Measurements from ENCODE around the gene DPRX.

Gene DPRX, protein sequence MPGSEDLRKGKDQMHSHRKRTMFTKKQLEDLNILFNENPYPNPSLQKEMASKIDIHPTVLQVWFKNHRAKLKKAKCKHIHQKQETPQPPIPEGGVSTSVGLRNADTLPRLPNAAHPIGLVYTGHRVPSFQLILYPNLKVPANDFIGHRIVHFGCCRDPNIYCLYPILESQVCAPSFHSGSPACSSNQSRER

DNA sequence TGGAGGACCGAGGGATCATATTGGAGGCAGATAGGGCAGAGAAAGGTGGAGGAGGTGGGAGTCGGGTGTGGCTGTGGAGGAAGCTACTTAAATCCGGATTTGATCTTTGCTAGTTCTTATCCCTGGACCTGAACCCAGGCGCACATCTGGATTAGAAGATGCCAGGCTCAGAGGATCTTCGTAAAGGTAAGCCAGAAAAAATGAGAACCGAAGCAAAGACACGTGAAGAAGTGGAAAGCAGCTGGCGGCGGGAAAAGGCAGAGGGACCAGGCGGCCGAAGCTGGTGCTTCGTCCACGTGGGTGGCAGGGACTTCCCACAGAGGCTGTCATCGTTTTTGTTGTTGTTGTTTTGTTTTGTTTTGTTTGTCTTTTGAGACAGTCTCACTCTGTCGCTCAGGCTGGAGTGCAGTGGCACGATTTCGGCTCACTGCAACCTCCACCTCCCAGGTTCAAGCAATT, at the start of gene DPRX:
DPRX (plus strand) TSS at position 51 of the 459 bp plus-strand sequence; CDS start at position 159, 108 bp downstream.
- no peak for DNase-seq

DNA sequence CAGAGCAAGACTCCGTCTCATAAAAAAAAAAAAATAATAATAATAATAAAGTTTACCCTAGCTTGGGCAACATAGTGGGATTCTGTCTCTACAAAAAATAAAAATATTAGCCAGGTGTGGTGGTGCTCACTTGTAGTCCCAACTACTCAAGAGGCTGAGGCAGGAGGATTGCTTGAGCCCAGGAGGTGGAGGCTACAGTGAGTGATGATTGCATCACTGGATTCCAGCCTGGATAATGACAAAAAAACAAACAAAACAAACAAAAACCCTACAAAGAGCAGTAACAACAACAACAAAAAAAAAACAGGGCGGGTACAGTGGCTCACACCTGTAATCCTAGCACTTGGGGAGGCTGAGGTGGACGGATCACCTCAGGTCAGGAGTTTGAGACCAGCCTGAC, 48.6 kb upstream of the DPRX start:
- DNase-seq = no peak

DNA sequence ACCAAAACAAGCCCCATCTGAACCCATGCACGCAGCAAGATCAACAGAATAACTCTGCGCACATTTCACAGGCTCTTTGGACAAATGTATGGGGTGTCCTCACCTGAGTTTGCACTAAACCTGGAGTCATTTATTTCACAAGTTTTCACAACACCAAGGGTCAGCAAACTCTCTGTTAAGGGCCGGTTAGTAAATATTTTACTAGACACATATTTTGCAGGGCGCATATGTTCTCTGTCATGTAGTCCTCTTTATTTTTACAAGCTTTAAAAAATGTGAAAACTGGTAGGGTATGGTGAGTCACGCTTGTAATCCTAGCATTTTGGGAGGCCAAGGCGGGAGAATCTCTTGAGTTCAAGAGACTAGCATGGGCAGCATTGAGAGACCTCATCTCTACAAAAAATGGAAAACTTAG, 45.5 kb upstream of the DPRX start:
- DNase-seq = no peak

DNA sequence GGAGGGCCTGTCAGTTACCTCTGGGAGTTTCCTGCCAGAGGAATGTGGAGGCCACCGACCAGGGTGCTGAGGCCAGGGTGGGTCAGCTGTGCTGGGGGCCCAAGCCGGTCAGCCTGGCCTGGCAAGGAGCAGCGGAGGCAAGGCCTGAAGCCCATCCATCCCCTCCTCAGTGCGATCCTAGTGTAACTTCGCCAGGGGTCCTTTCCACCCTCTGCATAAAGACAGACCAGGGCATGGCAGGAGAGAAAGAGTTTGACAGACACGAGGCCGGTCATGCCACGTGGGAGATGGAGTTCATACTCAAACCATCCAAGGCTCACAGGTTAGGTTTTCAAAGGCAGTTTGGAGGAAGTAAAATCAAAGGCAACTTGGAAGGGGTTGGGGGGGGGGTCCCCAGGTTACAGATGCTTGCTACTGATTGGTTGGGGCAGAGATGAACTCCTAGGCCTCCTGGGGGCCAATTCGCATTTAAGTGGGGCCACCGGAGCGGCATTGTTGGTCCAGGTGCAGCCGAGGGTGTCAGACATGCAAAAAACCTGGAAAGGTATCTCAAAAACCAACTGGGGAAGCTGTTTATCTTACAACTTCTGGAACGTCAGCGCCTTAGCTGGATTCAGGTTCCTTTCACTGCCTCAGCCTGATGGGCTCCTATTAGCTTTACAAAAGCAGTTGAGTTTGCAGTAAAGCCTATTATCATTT, 36.8 kb upstream of the DPRX start:
- no peak for DNase-seq

DNA sequence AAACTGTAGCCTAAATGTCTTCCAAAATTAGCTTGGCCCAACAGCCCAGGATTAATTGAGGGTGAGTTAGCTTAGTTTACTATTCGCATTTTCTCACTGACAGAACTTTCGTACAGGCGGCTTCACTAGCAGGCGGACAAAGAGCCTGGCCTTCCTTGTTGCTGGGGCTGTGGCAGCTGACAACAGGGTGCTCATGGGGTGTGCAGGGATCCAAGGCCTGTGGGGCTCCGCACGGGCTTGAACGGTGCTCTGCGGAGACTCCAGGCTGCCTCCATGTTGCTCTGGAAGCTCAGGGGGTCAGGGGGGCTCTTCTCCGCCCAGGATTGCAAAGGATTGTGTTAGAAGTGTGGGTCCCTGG, 36.3 kb upstream of the DPRX start:
- DNase-seq = no peak

DNA sequence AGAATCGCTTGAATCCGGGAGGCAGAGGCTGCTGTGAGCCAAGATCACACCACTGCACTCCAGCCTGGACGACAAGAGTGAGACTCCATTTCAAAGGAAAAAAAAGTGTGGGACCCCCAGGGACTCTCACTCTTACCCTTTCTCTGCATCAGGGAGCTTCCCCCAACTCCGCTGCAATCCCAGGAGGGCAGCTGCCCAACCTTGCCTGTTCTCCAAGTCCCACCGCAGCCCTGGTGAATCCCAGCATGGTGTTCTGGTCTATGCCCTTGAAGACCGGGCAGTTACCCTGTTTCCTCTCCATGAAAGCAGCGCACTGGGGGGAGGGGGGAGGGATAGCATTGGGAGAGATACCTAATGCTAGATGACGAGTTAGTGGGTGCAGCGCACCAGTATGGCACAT, 35.7 kb upstream of the DPRX start:
- DNase-seq = no peak

DNA sequence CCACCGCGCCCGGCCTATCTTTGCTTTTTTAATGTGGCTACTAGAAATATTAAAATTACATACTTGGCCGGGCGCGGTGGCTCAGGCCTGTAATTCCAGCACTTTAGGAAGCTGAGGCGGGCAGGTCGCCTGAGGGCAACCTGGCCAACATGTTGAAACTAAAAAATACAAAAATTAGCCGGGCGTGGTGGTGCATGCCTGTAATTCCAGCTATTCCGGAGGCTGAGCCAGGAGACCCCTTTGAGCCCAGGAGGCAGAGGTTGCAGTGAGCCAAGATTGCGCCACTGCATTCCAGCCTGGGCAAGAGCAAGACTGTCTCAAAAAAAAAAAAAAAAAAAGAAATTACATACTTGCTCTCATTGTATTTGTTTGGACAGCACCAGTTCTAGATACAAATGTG, 34.8 kb upstream of the DPRX start:
- no peak for DNase-seq

DNA sequence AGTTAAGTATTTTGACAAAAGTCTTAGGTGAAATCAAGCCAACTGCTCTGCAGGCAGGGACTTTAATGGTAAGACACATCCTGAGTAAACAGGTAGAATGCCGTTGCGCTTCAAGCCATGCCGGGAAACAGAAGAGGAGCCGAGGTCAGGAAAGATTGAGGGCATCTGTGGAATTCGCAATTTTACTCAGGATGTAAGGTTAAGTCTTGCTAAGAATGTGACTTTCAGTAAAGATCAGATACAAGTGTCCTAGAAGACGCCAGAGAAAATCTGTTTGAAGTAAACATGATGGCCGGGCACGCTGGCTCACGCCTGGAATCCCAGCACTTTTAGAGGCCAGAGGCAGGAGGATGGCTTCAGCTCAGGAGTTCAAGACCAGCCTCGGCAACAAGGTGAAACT, 33.4 kb upstream of the DPRX start:
- no peak for DNase-seq

DNA sequence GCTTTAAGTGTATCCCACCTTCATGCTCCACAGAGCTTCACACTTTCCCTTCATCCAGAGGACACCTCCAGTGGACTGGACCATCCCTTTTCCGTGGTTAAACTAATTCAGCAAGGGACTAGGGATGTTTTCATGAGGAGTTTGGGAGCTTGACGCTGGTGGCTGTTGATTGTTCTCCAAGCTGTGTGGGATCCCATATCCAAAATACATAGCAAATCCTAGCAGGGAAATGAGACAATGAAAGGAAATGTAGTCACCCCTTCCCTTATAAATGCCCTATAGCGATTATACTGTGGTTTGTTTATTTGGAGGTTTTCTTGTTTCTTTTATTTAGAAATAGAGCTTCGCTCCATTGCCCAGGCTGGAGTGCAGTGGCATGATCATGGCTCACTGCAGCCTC, 31.6 kb upstream of the DPRX start:
- no peak for DNase-seq

DNA sequence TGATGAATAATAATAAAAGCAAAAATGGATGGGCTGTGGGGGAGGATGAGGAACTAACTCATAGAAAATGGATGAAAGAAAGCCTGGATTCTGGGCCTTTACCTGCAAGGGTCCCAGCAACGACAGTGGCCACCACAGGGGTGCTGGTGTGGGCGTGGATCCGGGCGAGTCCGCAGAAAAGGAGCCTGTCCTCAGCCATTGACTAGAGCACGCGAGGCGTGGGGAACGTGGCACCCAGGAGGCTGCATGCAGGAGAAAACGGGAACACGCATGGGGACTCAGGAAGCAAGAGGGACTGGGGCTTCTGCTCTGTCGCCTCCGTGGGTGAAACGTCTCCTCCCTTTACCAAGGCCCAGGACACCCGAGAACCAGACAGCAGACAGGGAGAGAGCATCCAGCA, 25.8 kb upstream of the DPRX start:
- no peak for DNase-seq

DNA sequence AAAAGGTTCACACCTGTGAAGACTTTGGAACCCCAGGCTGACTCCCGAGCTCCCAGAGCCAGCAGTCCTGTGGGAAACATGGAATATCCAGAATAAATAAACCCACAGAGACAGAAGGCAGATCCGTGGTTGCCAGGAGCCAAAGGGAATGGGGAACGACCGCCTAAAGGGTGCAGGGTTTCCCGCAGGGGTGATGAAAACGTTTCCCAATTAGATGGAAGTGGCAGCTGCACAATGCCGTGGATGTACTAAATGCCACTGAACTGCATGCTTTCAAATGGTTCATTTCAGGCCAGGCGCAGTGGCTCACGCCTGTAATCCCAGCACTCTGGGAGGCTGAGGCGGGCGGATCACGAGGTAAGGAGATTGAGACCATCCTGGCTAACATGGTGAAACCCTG, 23.4 kb upstream of the DPRX start:
- DNase-seq = no peak

DNA sequence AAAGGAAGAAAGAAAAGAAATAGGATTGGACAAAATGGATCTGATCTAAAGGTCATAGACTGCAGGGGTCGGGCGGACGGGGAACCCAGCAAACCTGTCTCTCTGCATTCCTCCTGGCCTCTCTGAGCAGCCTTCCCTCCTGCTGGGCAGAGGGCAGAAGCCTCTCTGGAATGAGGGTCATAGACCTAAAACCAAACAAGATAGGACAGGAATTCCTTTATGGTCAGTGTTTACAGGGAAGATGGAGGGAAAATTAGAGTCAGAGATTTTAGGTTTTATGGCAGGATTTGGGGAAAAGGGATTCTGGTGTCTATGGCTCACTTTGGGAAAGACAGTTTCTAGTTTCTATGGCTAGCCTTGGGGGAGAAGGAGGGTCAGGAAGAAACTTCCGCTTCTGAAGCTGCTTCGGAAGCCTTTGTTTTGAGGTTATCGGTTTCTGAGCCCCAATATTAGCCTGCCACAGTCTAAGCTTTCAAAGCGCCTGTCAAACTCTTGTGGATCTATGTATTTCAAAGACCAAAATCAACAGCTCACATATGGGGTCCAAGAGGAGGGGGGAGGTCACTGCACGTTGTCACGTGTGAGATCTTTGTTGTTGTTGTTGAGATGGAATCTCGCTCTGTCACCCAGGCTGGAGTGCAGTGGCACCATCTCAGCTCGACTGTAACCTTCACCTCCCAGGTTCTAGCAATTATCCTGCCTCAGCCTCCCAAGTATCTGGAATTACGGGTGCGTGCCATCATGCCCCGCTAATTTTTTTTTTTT, 18.9 kb upstream of the DPRX start:
- DNase-seq = no peak

DNA sequence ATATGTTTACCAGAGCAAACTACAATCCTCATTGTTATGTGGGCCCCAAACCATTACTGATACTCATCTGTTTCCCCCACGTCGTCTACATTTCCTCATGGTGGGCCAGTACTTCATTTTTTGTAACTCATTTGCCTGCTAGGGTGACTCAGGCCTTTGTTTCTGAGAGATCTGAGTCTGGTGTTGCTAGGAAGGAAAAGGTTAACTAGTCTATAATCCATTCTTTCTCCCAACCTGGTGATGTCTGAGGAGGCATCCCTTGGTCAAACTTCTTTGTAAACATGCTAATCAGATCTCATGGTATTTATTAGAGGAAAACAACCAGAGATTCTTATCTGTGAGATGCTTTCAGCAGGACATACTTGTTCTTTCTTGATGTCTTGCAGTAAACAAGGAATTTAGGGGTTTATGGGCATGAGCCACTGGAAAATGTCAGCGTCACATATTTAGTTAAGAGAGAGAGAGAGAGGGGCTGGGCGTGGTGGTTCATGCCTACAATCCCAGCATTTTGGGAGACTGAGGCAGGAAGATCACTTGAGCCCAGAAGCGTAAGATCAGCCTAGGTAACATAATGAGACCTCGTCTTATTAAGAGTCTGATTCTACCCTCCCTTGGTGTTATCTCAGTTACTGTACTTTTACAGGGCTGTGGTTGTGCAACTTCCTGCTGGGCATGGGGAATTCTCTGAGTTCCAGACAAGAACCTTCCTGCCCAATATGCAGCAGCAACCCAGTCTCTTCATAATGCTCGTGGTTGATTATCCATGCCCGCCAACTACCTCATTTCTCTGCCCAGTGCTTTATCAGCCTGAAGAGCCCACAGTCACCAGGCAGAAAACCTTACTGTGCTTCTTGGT, 9.7 kb upstream of the DPRX start:
- DNase-seq = no peak

DNA sequence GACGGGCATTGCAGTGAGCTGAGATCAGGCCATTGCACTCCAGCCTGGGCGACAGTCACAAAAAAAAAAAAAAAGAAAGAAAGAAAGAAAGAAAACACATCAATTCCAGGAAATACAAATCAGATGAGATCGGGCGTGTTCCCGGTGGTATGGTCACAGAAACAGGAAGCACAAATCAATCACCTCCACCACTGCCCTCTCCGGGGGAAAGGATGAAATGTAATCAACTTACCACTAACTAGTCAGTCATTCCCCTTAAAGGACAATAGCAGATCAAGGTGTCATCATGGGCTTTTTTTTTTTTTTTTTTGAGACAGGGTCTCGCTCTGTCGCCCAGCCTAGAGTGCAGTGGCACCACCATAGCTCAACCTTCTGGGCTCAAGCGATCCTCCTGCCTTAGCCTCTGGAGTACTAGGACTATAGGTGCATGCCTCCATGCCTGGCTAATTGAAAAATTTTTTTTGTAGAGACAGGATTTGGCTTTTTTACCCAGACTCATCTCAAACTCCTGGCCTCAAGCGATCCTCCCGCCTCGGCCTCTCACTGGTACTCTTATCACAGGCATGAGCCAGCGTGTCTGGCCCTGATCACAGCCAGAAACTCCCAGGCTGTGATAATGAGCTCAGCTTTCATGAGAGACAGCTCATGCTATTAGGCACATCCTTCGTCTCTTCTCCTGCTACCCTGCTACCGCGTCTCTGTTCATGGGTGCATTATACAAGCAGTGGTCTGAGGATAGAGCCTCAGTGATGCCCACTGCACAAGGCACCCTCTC, 6.8 kb upstream of the DPRX start:
- no peak for DNase-seq

DNA sequence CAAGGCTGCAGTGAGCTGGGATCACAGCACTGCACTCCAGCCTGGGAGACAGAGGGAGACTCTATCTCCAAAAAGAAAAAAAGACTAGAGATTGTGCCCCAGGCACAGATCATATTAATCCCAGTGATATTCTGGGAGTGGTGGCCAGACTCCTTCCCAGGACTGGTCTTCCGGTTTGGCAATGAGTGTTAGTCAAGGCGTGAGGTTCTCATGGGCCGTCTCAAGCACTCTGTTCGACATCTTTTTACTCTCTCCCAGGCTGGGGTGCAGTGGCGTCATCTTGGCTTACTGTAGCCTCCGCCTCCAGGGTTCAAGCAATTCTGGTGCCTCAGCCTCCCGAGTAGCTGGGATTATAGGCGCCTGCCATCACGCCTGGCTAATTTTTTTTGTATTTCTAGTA, 5.3 kb upstream of the DPRX start:
- no peak for DNase-seq

DNA sequence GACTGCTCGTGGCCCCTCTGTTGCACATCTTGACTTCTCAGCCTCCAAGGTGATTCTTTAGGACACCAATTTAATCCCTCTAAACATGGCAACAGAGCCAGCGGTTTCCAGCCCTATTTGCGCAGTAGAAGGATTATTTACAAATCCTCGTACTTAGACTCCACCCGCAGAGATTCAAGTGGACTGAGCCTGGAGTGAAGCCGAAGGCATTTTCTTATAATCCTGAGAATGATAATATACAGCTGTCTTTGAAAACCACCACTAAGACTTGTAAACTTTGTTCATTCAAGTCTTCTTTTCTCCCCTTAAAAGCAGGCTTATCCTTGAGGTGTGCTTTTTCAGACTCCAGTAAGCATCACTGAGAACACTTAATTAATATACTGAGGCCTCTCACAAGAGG, 4.8 kb upstream of the DPRX start:
- no peak for DNase-seq

DNA sequence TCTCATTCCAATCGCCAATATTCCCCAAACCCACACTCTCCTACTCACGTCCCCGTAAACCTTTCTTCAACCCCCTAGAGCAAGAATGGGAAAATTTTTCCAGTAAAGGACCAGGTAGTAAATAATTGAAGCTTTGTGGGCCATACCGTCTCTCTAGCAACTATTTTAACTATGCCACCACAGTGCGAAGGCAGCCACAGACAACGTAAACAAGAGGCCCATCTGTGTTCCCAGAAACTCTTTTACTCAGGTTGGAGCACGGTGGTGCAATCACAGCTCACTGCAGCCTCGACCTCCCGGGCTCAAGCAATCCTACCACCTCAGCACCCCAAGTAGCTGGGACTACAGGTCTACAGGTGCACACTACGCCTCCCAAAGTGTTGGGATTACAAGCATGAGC, 3.0 kb downstream of the DPRX start:
- DNase-seq = no peak

DNA sequence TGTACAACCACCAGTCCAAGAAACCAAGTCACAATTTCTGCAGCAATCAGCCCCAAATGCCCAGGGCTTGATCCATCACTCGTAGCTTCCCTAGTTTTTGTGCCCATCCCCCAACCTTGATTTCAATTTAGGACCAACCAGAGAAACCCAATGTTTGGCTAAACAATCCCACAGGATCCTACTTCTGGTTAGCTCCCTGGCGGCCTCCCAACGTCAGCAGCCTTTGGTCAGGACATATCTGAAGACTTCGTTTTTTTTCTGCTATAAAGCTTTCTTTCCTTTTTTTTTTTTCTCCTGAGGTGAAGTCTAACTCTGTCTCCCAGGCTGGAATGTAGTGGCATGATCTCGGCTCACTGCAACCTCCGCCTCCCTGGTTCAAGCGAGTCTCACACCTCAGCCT, 7.7 kb downstream of the DPRX start:
- no peak for DNase-seq

DNA sequence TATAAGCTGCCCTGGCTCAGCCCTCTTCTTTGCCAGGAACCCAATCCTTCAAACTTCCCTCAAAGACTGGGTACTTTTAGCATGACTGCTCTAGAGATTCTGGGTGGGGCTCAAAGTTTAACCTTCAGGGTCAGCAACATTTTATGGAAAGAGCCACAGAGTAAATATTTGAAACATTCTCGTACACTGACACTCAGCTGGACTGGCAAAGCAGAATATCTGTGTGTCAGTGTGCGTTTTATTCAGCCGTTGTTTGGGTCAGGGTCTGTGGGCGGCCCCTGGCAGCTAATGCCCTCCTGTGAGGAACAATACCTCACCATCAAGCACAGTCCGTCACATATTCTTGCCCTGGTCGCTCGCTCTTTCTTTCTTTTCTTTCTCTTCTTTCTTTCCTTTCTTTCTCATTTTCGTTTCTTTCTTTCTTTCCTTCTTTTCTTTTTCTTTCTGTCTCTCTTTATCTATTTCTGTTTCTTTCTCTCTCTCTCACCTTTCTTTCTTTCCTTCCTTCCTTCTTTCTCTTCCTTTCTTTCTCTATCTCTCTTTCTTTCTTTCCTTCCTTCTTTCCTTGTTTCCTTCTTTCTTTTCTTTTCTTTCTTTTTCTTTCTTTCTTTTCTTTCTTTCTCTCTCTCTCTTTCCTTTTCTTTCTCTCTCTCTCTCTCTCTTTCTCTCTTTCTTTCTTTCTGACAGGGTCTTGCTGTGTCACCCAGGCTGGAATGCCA, 10.7 kb downstream of the DPRX start:
- no peak for DNase-seq

DNA sequence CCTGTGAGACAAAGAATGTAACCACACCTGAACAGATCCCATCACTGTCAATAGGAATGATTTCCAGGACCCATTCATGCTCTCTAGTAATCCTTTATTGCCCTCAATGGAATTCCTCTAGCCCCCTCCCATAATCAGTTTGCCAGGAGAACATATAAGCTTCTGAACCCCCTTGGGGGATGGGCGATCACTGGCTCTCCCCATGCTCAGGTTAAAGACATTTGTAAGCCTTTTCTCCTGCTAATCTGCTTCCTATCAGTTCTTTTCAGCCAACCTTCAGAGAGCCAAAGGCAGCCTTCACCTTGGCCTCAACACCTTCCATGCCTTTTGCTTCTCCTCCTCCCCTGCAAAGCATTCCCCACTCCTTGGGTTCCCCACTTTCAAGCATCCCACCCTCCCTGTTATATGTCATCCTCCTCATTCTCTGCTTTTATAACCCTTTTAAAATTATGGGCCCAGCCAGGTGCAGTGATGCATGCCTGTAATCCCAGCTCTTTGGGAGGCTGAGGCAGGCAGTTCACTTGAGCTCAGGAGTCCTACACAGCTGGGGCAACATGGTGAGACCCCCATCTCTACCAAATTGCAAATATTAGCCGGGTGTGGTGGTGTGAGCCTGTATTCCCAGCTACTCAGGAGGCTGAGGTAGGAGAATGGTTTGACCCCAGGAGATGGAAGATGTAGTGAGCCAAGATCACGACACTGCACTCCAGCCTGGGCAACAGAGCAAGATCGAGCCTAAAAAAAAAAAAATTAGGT, 12.4 kb downstream of the DPRX start:
- no peak for DNase-seq

DNA sequence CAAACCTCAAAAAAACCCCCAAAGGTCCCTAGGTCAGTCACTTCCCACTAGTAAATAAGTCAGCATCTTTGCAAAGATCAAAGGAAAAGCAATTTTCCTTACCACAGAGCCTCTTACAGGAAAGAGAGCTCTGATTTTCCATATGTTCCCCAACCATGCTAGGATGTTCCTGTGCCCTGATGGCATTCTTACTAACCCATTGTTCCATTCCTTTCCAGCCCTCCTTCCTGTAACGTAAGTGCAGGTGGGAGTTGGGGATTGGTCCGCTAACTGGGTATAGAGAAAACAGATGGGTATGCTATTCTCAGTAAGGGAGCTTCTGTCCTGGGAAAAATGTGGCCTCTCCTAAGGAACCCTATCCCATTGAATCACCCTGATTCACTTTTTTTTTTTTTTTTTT, 14.3 kb downstream of the DPRX start:
- no peak for DNase-seq

Data from T1000 (cell line).